Embryonic facial prominence (tissue), 1 donor: Measurements from ENCODE around the gene CYB5D1.
"Not testable (repeated sequence)": the region's sequence is repeated elsewhere in the genome, so short reads cannot be mapped to it uniquely, and the experiment has no call there.

Source experiments
- DNase-seq: peaks from one replicate; pipeline ENCODE4 v3.0.0-alpha.2; 2016; ENCODE audit errors: extremely low spot score

Gene CYB5D1

GRCh38 chr17:7856011-7856810, 1.6 kb upstream of the CYB5D1 start:
- DNase-seq: no peak

- peak; percentile 100 for DNase-seq
These were observed 741 bp upstream of the CYB5D1 start, which contains the start of gene NAA38 for GRCh38 chr17:7856811-7857712. Gene NAA38 (minus strand): TSS chr17:7857559. CDS start chr17:7857463, 96 bp downstream.

GRCh38 chr17:7858522-7858810, 663 bp downstream of the CYB5D1 start:
- DNase-seq: no peak

- DNase-seq: no peak
These were observed 1.2 kb downstream of the CYB5D1 start for GRCh38 chr17:7859028-7859427.

- no peak for DNase-seq
These were observed 5.1 kb downstream of the CYB5D1 start for GRCh38 chr17:7862692-7863437.

- not testable (repeated sequence) for DNase-seq
These were observed 6.6 kb downstream of the CYB5D1 start for GRCh38 chr17:7864384-7864783.

- DNase-seq: no peak
These were observed 7.3 kb downstream of the CYB5D1 start for GRCh38 chr17:7864995-7865650.

- no peak for DNase-seq
These were observed 10.1 kb downstream of the CYB5D1 start for GRCh38 chr17:7867881-7868329.

- DNase-seq: no peak
These were observed 15.2 kb downstream of the CYB5D1 start for GRCh38 chr17:7873051-7873450.

- no peak for DNase-seq
These were observed 18.1 kb downstream of the CYB5D1 start for GRCh38 chr17:7875804-7876370.

- no peak for DNase-seq
These were observed 20.4 kb downstream of the CYB5D1 start for GRCh38 chr17:7878234-7878633.

GRCh38 chr17:7880076-7880868, 22.5 kb downstream of the CYB5D1 start:
- no peak for DNase-seq

- no peak for DNase-seq
These were observed 23.7 kb downstream of the CYB5D1 start for GRCh38 chr17:7881276-7882054.

- no peak for DNase-seq
These were observed 24.3 kb downstream of the CYB5D1 start for GRCh38 chr17:7882068-7882467.

- no peak for DNase-seq
These were observed 24.8 kb downstream of the CYB5D1 start for GRCh38 chr17:7882629-7883028.

- DNase-seq: peak; percentile 72
These were observed 26.1 kb downstream of the CYB5D1 start for GRCh38 chr17:7883781-7884386.

- DNase-seq: peak; percentile 39
These were observed 27.0 kb downstream of the CYB5D1 start for GRCh38 chr17:7884581-7885366.
